Lower leg skin (tissue), 4 donors: ENCODE measurements around the gene IGLL5. TPM values are rescaled to one million over a fixed set of nuclear protein-coding genes. Genes with fewer than 3 reads are reported as not detected.

ENCODE experiments used
- DNase-seq, 2 donors: peaks; one replicate each; pipeline ENCODE4 v3.0.0-alpha.2; 2019; ENCODE audit warnings: low spot score in 2 of 2
- H3K4me3 ChIP-seq: fragments of 200-600 bp; sonication (generic); 2 replicates; pipeline ENCODE4 v1.5.1; 2017; ENCODE audit warnings: mild to moderate bottlenecking, low read depth; ENCODE audit not compliant: poor library complexity, severe bottlenecking
- CTCF ChIP-seq, 3 donors: fragments of 450-650 bp; IDR thresholded peaks; one replicate each; pipeline ENCODE4 v1.5.1; 2016; ENCODE audit warnings: antibody characterized with exemption in 3 of 3, mild to moderate bottlenecking in 3 of 3, moderate library complexity in 2 of 3
- POLR2A ChIP-seq, 2 donors: fragments of 450-650 bp; IDR thresholded peaks; one replicate each; pipeline ENCODE4 v1.6.1; 2016 to 2017; ENCODE audit warnings: antibody characterized with exemption in 2 of 2, mild to moderate bottlenecking in 1 of 2, moderate library complexity in 1 of 2
- WGBS, 2 donors: methylation state at CpG; one replicate each; pipeline ENCODE4 v1.1.5; 2018; 5-methylcytosine and 5-hydroxymethylcytosine counted together
- intact Hi-C: fragments of 100-400 bp; cut with DNase I; formaldehyde crosslinking; loops from one replicate; pipeline ENCODE4 v1.15.0; 2023; ENCODE audit warnings: low total_unique reads
- microRNA-seq, 2 donors: library from miRNA; unstranded; fragments of <30 nt; microRNA quantifications; one replicate each; pipeline ENCODE4, GENCODE V29; 2016; ENCODE audit warnings: borderline replicate concordance in 2 of 2, borderline number of aligned reads in 1 of 2
- total RNA-seq, 4 donors: library from RNA; depleted of rRNA; stranded (reverse); fragments of >200 nt; gene quantifications; one replicate each; pipeline ENCODE4 v1.1.0, GENCODE V29; 2016

The IGLL5 gene
- total RNA-seq, 4 donors from 2014 or later = not detected

GRCh38 chr22:22945195-22945594, 57.6 kb downstream of the IGLL5 start:
- intact Hi-C loops = no loop called here
- WGBS, 2 donors = 73 to 77% methylated on average over 4 of the region's 4 CpGs
- peak in 1 of 2 donors; percentile 66 for DNase-seq
- no peak overlapping the region for H3K4me3 ChIP-seq
- TF ChIP-seq CTCF (IDR thresholded peaks at IDR 0.05) (no peak), POLR2A (IDR thresholded peaks at IDR 0.05) (no peak)

Small RNAs within 50 kb of the gene (microRNA-seq; reads per million reads assigned to microRNA genes)
- 0 reads per million in 2 donors for gene MIR5571

Other genes with a start within 250 kb of the IGLL5 start
- gene GGTLC2, start 243.2 kb upstream of the IGLL5 start, total RNA-seq = not detected
- 1 to 10 TPM; 1.5 to 3.6 (median 2.0) TPM for gene GNAZ, start 182.7 kb downstream of the IGLL5 start, total RNA-seq